DMS153 treated with DMSO at 0.1 percent for 48 hours (cell line): ENCODE data around the gene SKI.

Experiments
- DNase-seq: peaks from one replicate; lab custom pipeline; 2025; ENCODE audit not compliant: unreplicated experiment; lab: John Stamatoyannopoulos, UW

The SKI gene

GRCh38 chr1:2194319-2194897, 33.7 kb upstream of the SKI start, which contains the start of gene FAAP20:
FAAP20 (minus strand) TSS chr1:2194772; CDS start chr1:2194749, 23 bp downstream.
- DNase-seq: peak; percentile 74

- DNase-seq: peak; percentile 97
Observed at GRCh38 chr1:2194898-2195673, 33.0 kb upstream of the SKI start.

- DNase-seq: no peak
Observed at GRCh38 chr1:2195785-2196184, 32.3 kb upstream of the SKI start.

- no peak for DNase-seq
Observed at GRCh38 chr1:2196901-2197638, 31.0 kb upstream of the SKI start.

GRCh38 chr1:2197707-2198165, 30.4 kb upstream of the SKI start:
- DNase-seq: no peak

GRCh38 chr1:2198571-2198970, 29.5 kb upstream of the SKI start:
- DNase-seq: no peak

- DNase-seq: peak; percentile 90
Observed at GRCh38 chr1:2199042-2199810, 28.9 kb upstream of the SKI start.

- DNase-seq: no peak
Observed at GRCh38 chr1:2200308-2200943, 27.7 kb upstream of the SKI start.

- no peak for DNase-seq
Observed at GRCh38 chr1:2201062-2201461, 27.1 kb upstream of the SKI start.

- no peak for DNase-seq
Observed at GRCh38 chr1:2202008-2202575, 26.0 kb upstream of the SKI start.

- no peak for DNase-seq
Observed at GRCh38 chr1:2202843-2203601, 25.1 kb upstream of the SKI start.

GRCh38 chr1:2203671-2204414, 24.3 kb upstream of the SKI start:
- DNase-seq: no peak

GRCh38 chr1:2204415-2205190, 23.5 kb upstream of the SKI start:
- DNase-seq: peak; percentile 86

- peak; percentile 93 for DNase-seq
Observed at GRCh38 chr1:2205191-2205952, 22.7 kb upstream of the SKI start.

- no peak for DNase-seq
Observed at GRCh38 chr1:2206813-2207487, 21.2 kb upstream of the SKI start.

- no peak for DNase-seq
Observed at GRCh38 chr1:2208309-2209239, 19.5 kb upstream of the SKI start.
